DND-41 (cell line): ENCODE data around the gene IL1RL1.

Experiments
- EZH2 ChIP-seq: IDR thresholded peaks from 3 replicates; pipeline ENCODE4 v1.6.1; 2012; ENCODE audit warnings: borderline replicate concordance, low read depth, mild to moderate bottlenecking, moderate library complexity, low read length, inconsistent platforms; ENCODE audit not compliant: severe bottlenecking
- TF ChIP-seq, protein P1 (sequence below): IDR thresholded peaks from 2 replicates; pipeline ENCODE4 v1.5.1; 2012; ENCODE audit warnings: borderline replicate concordance, low read length, moderate library complexity, mild to moderate bottlenecking; ENCODE audit not compliant: poor library complexity, severe bottlenecking; ENCODE audit errors: extremely low read depth

- TF ChIP-seq, protein P1, sequence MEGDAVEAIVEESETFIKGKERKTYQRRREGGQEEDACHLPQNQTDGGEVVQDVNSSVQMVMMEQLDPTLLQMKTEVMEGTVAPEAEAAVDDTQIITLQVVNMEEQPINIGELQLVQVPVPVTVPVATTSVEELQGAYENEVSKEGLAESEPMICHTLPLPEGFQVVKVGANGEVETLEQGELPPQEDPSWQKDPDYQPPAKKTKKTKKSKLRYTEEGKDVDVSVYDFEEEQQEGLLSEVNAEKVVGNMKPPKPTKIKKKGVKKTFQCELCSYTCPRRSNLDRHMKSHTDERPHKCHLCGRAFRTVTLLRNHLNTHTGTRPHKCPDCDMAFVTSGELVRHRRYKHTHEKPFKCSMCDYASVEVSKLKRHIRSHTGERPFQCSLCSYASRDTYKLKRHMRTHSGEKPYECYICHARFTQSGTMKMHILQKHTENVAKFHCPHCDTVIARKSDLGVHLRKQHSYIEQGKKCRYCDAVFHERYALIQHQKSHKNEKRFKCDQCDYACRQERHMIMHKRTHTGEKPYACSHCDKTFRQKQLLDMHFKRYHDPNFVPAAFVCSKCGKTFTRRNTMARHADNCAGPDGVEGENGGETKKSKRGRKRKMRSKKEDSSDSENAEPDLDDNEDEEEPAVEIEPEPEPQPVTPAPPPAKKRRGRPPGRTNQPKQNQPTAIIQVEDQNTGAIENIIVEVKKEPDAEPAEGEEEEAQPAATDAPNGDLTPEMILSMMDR, result no peak
- TF ChIP-seq EZH2, result no peak
Observed at GRCh38 chr2:102365763-102366162, 54.4 kb downstream of the IL1RL1 start.
